MG63 (cell line): ENCODE measurements around the gene FAM72D. TPM values are rescaled to one million over a fixed set of nuclear protein-coding genes. Genes with fewer than 3 reads are reported as not detected.
A peak's percentile ranks its signal among the peaks of the same experiment; 100 is the strongest.
"Not testable (repeated sequence)": the region's sequence is repeated elsewhere in the genome, so short reads cannot be mapped to it uniquely, and the experiment has no call there.

Experiments
- DNase-seq: peaks from one replicate; pipeline ENCODE4 v3.0.0-alpha.2; 2020
- H3K27me3 ChIP-seq: fragments of 250-450 bp; sonication (Bioruptor Pico); 2 replicates; pipeline ENCODE4 v1.5.1; 2020; ENCODE audit warnings: mild to moderate bottlenecking, moderate library complexity
- H3K36me3 ChIP-seq: fragments of 250-450 bp; sonication (Bioruptor Pico); 2 replicates; pipeline ENCODE4 v1.5.1; 2020; ENCODE audit warnings: mild to moderate bottlenecking, moderate library complexity
- H3K4me3 ChIP-seq: fragments of 250-450 bp; sonication (Bioruptor Pico); 2 replicates; pipeline ENCODE4 v1.5.1; 2020; ENCODE audit warnings: mild to moderate bottlenecking, moderate library complexity
- H3K9me3 ChIP-seq: fragments of 250-450 bp; sonication (Bioruptor Pico); 2 replicates; pipeline ENCODE4 v1.5.1; 2020; ENCODE audit warnings: mild to moderate bottlenecking, moderate library complexity
- total RNA-seq: library from RNA; depleted of rRNA; stranded (reverse); fragments of >200 nt; shearing (Covaris generic); gene quantifications from 2 replicates; pipeline ENCODE4 v1.2.3, GENCODE V29; 2014; ENCODE audit warnings: low replicate concordance; rRNA removed

The FAM72D gene
- total RNA-seq, 1 experiment from 2014 or later = 7.5 TPM

GRCh38 chr1:145125112-145125511 is 29.3 kb downstream of the FAM72D start:
- H3K36me3 ChIP-seq, H3K9me3 ChIP-seq, H3K27me3 ChIP-seq, H3K4me3 ChIP-seq, DNase-seq: not testable (repeated sequence)

DNA sequence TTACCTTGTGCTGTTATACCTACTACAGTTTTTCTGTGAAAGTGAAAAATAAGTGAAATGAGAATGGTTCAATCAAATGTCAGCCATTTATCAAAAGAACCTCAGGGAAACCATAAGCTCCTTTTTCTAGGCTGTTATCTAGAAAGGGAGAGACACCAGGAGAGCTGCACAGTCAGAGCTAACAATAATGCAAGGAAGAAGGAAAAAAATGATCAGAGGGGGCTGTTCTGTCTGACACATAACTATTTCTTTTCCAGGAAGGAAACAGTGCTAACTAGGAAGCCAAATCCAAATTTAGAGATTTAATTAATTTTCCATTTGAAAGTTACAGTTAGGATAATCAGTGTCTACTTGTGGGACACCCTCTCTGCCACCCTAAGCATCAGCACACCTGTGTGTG is 31.4 kb downstream of the FAM72D start:
- H3K9me3 ChIP-seq, H3K4me3 ChIP-seq, DNase-seq, H3K27me3 ChIP-seq, H3K36me3 ChIP-seq: not testable (repeated sequence)

- peak; percentile 59 for DNase-seq
- H3K36me3 ChIP-seq, H3K9me3 ChIP-seq, H3K27me3 ChIP-seq: not testable (repeated sequence)
- H3K4me3 ChIP-seq = peak overlapping the region; percentile 43
Observed at GRCh38 chr1:145128697-145129469, 33.1 kb downstream of the FAM72D start.

GRCh38 chr1:145134476-145134875 is 38.7 kb downstream of the FAM72D start:
- DNase-seq, H3K9me3 ChIP-seq, H3K4me3 ChIP-seq, H3K36me3 ChIP-seq, H3K27me3 ChIP-seq: not testable (repeated sequence)

DNA sequence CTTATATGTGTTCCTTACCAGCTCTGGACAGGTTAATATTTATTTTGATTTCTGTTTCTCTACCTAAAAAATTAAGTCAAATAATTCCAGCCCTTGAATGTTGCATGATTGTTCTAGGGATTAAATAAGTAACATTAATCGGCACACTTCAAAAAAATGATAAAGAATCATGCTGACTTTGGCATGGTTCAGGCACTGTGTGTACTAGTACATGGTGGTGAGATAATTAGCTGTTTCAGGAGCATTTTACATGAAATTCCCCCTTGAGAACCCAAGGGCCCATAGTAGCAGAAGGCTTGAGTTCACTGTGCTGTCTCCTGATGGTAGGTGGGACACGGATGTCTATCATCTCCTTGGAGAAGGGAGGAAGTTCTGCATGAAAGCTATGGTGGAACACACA is 44.8 kb downstream of the FAM72D start:
- DNase-seq, H3K36me3 ChIP-seq, H3K4me3 ChIP-seq, H3K27me3 ChIP-seq, H3K9me3 ChIP-seq: not testable (repeated sequence)

DNA sequence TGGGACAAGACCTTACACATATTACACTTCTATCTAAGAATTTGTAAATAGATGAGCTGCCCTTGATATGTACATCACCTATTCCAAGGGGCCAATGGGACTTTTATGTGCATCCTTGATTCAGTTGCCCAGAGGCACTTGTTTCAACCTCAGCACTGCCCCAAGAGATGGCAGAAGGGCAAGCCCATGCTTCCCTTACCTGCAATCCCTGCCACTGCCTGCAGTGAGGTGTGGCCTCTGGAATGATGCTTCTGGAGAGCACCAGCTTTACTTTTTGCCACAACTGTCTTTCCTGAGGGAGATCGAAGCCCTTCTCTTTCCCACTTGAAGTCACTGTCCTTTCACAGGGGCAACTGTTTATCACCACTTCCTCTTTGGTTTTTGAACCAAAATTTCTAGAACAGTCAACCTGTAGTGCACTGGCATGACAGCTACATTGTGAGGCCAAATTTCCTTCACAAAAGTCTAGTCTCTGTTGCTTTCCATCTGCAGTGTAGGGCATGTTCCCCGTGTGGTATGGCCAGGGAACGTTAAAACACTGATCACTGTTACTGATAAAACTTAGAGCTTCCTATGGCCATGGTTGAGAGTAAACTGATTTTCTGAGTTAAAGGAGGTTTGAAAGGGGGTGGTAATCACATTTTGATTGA is 48.6 kb downstream of the FAM72D start:
- H3K27me3 ChIP-seq = not testable (repeated sequence)

GRCh38 chr1:145146308-145146707 is 50.5 kb downstream of the FAM72D start:
- H3K4me3 ChIP-seq, DNase-seq, H3K36me3 ChIP-seq, H3K9me3 ChIP-seq, H3K27me3 ChIP-seq: not testable (repeated sequence)

More for the DNA sequence above, 48.6 kb downstream of the FAM72D start:
- not testable (repeated sequence) for DNase-seq, H3K9me3 ChIP-seq, H3K4me3 ChIP-seq, H3K36me3 ChIP-seq

DNA sequence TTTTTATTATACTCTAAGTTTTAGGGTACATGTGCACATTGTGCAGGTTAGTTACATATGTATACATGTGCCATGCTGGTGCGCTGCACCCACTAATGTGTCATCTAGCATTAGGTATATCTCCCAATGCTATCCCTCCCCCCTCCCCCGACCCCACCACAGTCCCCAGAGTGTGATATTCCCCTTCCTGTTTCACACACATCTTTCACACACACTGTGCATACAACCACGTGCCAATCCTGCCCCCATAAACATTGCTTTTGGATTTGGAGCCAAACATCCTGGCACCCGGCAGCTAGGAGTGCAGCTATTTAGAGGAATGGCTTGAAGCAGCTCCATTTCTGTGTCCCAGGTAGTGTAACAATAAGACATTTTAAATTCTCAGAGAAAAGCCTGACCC is 51.4 kb downstream of the FAM72D start:
- not testable (repeated sequence) for DNase-seq, H3K9me3 ChIP-seq, H3K27me3 ChIP-seq, H3K4me3 ChIP-seq, H3K36me3 ChIP-seq

DNA sequence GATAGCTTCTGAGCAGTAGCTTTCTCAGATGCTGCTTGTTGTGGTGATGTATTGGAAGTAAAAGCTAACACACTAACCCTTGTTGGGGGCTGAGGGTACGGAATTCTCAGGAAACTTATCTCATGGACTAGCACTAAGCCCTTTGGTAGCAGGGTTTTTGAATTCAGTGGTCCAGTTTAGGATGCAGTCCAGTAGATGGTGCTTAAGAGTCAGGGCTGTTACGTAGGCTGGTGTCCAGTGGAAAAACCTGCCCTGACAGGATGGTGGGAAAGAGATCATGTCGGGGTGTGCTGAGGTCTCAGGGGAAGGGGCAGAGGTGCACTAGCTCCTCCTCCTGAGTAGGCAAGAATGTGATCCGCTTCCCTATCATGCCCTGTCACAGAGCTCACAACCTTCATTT is 59.6 kb downstream of the FAM72D start:
- H3K36me3 ChIP-seq, H3K27me3 ChIP-seq, DNase-seq, H3K4me3 ChIP-seq, H3K9me3 ChIP-seq: not testable (repeated sequence)

DNA sequence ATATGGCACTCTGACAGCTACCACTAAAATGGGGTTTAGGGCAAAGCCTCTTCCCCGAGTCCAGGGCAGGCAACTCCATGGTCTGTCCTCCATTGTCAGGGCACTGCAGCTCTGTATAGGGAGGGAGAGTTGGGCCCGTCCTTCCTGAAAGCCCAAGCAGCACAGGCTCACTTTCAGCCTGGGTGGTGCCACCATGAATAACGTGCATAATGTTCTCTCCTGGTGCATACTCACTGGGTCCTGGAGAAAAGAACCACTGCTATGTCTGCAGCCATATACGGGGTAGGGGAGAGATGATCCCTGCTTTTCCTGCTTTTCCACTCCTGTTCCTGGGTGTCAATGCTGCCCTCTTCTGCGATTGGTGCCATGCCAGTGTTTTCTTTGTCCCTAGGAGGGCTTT is 60.1 kb downstream of the FAM72D start:
- H3K9me3 ChIP-seq, H3K27me3 ChIP-seq, H3K36me3 ChIP-seq, DNase-seq, H3K4me3 ChIP-seq: not testable (repeated sequence)

DNA sequence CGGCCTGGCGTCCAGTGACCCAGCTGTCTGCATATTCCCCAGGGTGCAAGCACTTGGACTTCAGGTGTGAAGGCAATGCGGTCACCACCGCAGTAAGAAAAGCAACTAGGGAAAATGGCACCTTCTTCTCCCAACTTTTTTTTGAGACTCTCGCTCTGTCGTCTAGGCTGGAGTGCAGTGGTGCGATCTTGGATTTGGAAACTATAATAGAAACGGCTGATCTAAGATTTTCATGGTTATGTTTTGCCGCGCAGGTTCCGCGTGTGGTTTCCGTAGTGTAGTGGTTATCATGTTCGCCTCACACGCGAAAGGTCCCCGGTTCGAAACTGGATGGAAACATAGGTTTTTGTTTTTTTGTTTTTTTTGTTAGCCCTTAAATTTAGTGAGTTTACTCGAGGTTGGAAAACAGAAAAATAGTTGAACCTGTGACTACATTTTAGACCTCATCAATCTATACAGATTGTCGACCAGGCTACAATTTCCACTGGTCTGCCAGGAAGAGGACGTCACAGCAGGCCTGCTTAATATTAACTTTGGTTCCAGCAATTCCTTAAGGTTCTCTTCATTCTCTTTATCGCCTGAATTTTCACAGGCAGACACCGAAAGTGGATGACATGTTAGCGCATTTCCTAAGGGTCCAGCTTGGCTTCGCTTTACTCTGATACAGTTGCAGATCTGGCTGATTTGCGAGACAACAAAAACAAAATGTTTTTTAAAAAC is 61.3 kb downstream of the FAM72D start:
- H3K9me3 ChIP-seq, H3K27me3 ChIP-seq, H3K4me3 ChIP-seq, H3K36me3 ChIP-seq: not testable (repeated sequence)
- DNase-seq = peak; percentile 7

DNA sequence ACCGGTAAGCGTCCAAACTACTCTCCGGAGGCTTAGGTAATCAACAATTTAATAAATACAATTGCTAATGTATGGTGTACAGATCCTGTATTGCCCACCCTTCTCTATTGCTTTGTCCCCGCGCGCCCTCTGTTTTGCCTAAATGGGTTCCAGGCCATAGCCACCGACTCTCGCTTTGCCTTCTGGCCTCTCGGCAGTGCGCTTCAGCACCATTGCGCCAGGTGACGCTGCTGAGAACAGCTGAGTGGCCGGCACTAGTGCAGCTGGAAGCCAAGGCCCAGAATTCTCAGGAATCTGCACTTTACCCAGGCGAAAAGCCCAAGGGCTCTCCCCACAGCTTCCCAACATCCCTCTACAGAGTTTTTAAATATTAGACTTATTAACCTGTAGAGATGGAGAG is 61.9 kb downstream of the FAM72D start:
- not testable (repeated sequence) for H3K36me3 ChIP-seq, H3K9me3 ChIP-seq, H3K4me3 ChIP-seq, DNase-seq, H3K27me3 ChIP-seq

GRCh38 chr1:145161046-145161752 is 65.4 kb downstream of the FAM72D start:
- H3K4me3 ChIP-seq, DNase-seq, H3K9me3 ChIP-seq, H3K27me3 ChIP-seq, H3K36me3 ChIP-seq: not testable (repeated sequence)

Other genes starting within 250 kb of the FAM72D start
- 4.9 and 5.6 TPM in 2 replicates for gene SRGAP2B, start 646 bp upstream of the FAM72D start, total RNA-seq
- not detected in 2 replicates for gene PPIAL4D, start 146.2 kb downstream of the FAM72D start, total RNA-seq